ENCODE data around the gene MSL1. TPM values are rescaled to one million over a fixed set of nuclear protein-coding genes. Genes with fewer than 3 reads are reported as not detected.

MSL1 gene
- total and polyA plus RNA-seq, 2 of the 4 experiments (the other 2 are of a cell fraction): 28.3 to 48.4 TPM

DNA sequence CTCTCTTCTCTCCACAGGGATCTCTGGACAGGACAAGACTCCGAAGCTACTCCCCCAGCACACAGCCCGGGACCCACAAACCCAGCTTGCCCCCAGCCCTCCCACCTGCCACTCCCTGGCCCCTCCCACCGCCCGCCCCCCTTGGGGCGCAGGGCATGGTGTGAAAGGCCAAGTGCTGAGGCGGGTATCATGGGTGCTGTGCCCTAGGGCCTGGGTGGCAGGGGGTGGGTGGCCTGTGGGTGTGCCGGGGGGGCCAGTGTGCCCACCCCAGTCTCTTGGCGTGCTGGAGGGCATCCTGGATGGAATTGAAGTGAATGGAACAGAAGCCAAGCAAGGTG is 47.6 kb upstream of the MSL1 start:
- Histone ChIP-seq H3K4ac (ENCODE audit: low read depth, low read length) (no peak overlapping the region), H2AK9ac (replicated peaks; ENCODE audit: low read depth, low read length, poor library complexity) (no peak overlapping the region), H3K79me1 (ENCODE audit: low read depth in 1 of 2, low read length in 2 of 2) (peaks cover 21 to 75% of the 10 kb centered on the region in 2 experiments), H4K8ac (ENCODE audit: low read depth in 2 of 2, low read length in 2 of 2) (no peak overlapping the region), H3K4me2 (ENCODE audit: low read depth, low read length) (no peak overlapping the region), H3K9ac (ENCODE audit: low read depth, low read length) (no peak overlapping the region), H3K18ac (ENCODE audit: low read depth, low read length) (no peak overlapping the region), H3K27me3 (ENCODE audit: control insufficient read depth, insufficient read depth, low read length) (no peaks in the 10 kb centered on the region), H4K5ac (ENCODE audit: low read depth, low read length) (no peak overlapping the region), H3K9me3 (ENCODE audit: control insufficient read depth, insufficient read depth, low read length) (no peaks in the 10 kb centered on the region), H3K9me1 (ENCODE audit: insufficient read depth, low read length) (peaks cover 22% of the 10 kb centered on the region), H3K4me1 (ENCODE audit: control insufficient read depth, insufficient read depth, low read length) (peaks cover 43% of the 10 kb centered on the region), H2AFZ (replicated peaks; ENCODE audit: low read length, poor library complexity) (no peak overlapping the region), H2AK5ac (ENCODE audit: low read depth, low read length) (no peak overlapping the region), H3K23ac (ENCODE audit: low read depth, low read length) (no peak overlapping the region), H2BK15ac (ENCODE audit: low read depth, low read length) (no peak overlapping the region), H2BK5ac (ENCODE audit: low read depth, low read length, poor library complexity, severe bottlenecking) (no peak overlapping the region), H4K91ac (ENCODE audit: insufficient read depth, low read depth, low read length) (no peak overlapping the region), H2BK20ac (ENCODE audit: low read depth, low read length) (no peak overlapping the region), H4K20me1 (ENCODE audit: insufficient read depth, low read length) (peaks cover 30% of the 10 kb centered on the region), H2BK120ac (ENCODE audit: low read depth, low read length) (no peak overlapping the region), H3K36me3 (ENCODE audit: control insufficient read depth, insufficient read depth, low read length) (peaks cover 21% of the 10 kb centered on the region), H3K27ac (ENCODE audit: insufficient read depth, low read length) (no peak overlapping the region), H3K56ac (ENCODE audit: extremely low read depth, insufficient read depth, low read length) (no peak overlapping the region), H3K4me3 (ENCODE audit: insufficient read depth, low read depth, low read length) (no peak overlapping the region), H3K14ac (replicated peaks; ENCODE audit: low read depth, low read length) (no peak overlapping the region)
- dilution Hi-C loops (cut with HindIII; ENCODE audit: low sequenced_read_pairs, unreplicated experiment): no loop called here
- BruUV-seq (replicated peaks): no TSS peak
- TF ChIP-seq MAFK (IDR thresholded peaks at IDR 0.05; ENCODE audit: low read depth, low read length) (no peak), CEBPB (IDR thresholded peaks at IDR 0.05; ENCODE audit: low read depth, low read length) (no peak), CHD1 (IDR thresholded peaks at IDR 0.05; ENCODE audit: low read depth, low read length) (no peak), MXI1 (IDR thresholded peaks at IDR 0.05; ENCODE audit: borderline replicate concordance, low read depth, low read length) (no peak), NFE2L2 (IDR thresholded peaks at IDR 0.05; ENCODE audit: low read depth, low read length) (no peak), POLR2A (IDR thresholded peaks at IDR 0.05; ENCODE audit: low read depth, low read length) (no peak), RFX5 (IDR thresholded peaks at IDR 0.05; ENCODE audit: low read depth, low read length) (no peak), FOS (IDR thresholded peaks at IDR 0.05; ENCODE audit: low read depth, low read length) (no peak), RAD21 (IDR thresholded peaks at IDR 0.05; ENCODE audit: low read length) (no peak), SMC3 (IDR thresholded peaks at IDR 0.05; ENCODE audit: low read depth, low read length) (no peak), MAZ (IDR thresholded peaks at IDR 0.05; ENCODE audit: borderline replicate concordance, low read depth, low read length) (no peak), BHLHE40 (IDR thresholded peaks at IDR 0.05; ENCODE audit: low read depth, low read length) (no peak), RCOR1 (IDR thresholded peaks at IDR 0.05; ENCODE audit: insufficient replicate concordance, low read length) (no peak)
- TF ChIP-seq, protein P1, sequence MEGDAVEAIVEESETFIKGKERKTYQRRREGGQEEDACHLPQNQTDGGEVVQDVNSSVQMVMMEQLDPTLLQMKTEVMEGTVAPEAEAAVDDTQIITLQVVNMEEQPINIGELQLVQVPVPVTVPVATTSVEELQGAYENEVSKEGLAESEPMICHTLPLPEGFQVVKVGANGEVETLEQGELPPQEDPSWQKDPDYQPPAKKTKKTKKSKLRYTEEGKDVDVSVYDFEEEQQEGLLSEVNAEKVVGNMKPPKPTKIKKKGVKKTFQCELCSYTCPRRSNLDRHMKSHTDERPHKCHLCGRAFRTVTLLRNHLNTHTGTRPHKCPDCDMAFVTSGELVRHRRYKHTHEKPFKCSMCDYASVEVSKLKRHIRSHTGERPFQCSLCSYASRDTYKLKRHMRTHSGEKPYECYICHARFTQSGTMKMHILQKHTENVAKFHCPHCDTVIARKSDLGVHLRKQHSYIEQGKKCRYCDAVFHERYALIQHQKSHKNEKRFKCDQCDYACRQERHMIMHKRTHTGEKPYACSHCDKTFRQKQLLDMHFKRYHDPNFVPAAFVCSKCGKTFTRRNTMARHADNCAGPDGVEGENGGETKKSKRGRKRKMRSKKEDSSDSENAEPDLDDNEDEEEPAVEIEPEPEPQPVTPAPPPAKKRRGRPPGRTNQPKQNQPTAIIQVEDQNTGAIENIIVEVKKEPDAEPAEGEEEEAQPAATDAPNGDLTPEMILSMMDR (conservative IDR thresholded peaks at IDR 0.05; ENCODE audit: low read depth, low read length): no peak
- TF ChIP-seq, protein P2, sequence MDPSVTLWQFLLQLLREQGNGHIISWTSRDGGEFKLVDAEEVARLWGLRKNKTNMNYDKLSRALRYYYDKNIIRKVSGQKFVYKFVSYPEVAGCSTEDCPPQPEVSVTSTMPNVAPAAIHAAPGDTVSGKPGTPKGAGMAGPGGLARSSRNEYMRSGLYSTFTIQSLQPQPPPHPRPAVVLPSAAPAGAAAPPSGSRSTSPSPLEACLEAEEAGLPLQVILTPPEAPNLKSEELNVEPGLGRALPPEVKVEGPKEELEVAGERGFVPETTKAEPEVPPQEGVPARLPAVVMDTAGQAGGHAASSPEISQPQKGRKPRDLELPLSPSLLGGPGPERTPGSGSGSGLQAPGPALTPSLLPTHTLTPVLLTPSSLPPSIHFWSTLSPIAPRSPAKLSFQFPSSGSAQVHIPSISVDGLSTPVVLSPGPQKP (IDR thresholded peaks at IDR 0.05; ENCODE audit: borderline replicate concordance, low read depth, low read length): no peak
- TF ChIP-seq, protein P3, sequence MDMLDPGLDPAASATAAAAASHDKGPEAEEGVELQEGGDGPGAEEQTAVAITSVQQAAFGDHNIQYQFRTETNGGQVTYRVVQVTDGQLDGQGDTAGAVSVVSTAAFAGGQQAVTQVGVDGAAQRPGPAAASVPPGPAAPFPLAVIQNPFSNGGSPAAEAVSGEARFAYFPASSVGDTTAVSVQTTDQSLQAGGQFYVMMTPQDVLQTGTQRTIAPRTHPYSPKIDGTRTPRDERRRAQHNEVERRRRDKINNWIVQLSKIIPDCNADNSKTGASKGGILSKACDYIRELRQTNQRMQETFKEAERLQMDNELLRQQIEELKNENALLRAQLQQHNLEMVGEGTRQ (IDR thresholded peaks at IDR 0.05; ENCODE audit: low read depth, low read length): no peak
- ChIA-PET POLR2A (ENCODE audit: unreplicated experiment) (no interaction called here), CTCF (interaction anchor here (1.0 to 3.0 kb wide), 2 partner anchors 12 to 20 kb away, joined by 5 to 11 read pairs; partner anchors contain the start of gene MED24)
- in situ Hi-C loops (cut with MboI; ENCODE audit: low sequenced_read_pairs): no loop called here
- intact Hi-C loops (cut with micrococcal nuclease): no loop called here
- no peak for ATAC-seq (ENCODE audit: low read depth)
- DNase-seq: no peak
- no CpG with 5 or more reads among the region's 8 CpGs for WGBS, 2 experiments (ENCODE audit: extremely low coverage in 2 of 2, insufficient read length in 1 of 2)
